HK-2 (cell line): Measurements from ENCODE around the gene TNIK.
"Not testable (repeated sequence)": the region's sequence is repeated elsewhere in the genome, so short reads cannot be mapped to it uniquely, and the experiment has no call there.

Source experiments
- DNase-seq: peaks from one replicate; pipeline ENCODE4 v3.0.0-alpha.2; 2018; ENCODE audit not compliant: unreplicated experiment

The TNIK gene

GRCh38 chr3:171256445-171257250, 203.6 kb downstream of the TNIK start:
- DNase-seq, result no peak

- no peak for DNase-seq
These were observed 204.9 kb downstream of the TNIK start for GRCh38 chr3:171255236-171255806.

GRCh38 chr3:171254315-171254714, 205.9 kb downstream of the TNIK start:
- no peak for DNase-seq

- DNase-seq, result no peak
These were observed 208.4 kb downstream of the TNIK start for GRCh38 chr3:171251835-171252234.

- DNase-seq, result no peak
These were observed 209.8 kb downstream of the TNIK start for GRCh38 chr3:171250444-171250843.

- DNase-seq, result no peak
These were observed 211.0 kb downstream of the TNIK start for GRCh38 chr3:171249245-171249644.

GRCh38 chr3:171248426-171249111, 211.6 kb downstream of the TNIK start:
- DNase-seq, result no peak

- DNase-seq, result no peak
These were observed 214.1 kb downstream of the TNIK start for GRCh38 chr3:171245796-171246765.

- DNase-seq, result no peak
These were observed 217.3 kb downstream of the TNIK start for GRCh38 chr3:171242951-171243350.

- DNase-seq, result no peak
These were observed 218.0 kb downstream of the TNIK start for GRCh38 chr3:171242170-171242569.

GRCh38 chr3:171241655-171242054, 218.6 kb downstream of the TNIK start:
- not testable (repeated sequence) for DNase-seq

GRCh38 chr3:171240504-171240835, 219.7 kb downstream of the TNIK start:
- no peak for DNase-seq

- DNase-seq, result no peak
These were observed 220.3 kb downstream of the TNIK start for GRCh38 chr3:171239757-171240503.

GRCh38 chr3:171237009-171237385, 223.2 kb downstream of the TNIK start:
- no peak for DNase-seq

GRCh38 chr3:171236265-171237008, 223.8 kb downstream of the TNIK start:
- no peak for DNase-seq

- no peak for DNase-seq
These were observed 225.8 kb downstream of the TNIK start for GRCh38 chr3:171234298-171235010.

- DNase-seq, result no peak
These were observed 228.8 kb downstream of the TNIK start for GRCh38 chr3:171231361-171231760.

GRCh38 chr3:171230865-171231264, 229.3 kb downstream of the TNIK start:
- no peak for DNase-seq

- DNase-seq, result no peak
These were observed 231.0 kb downstream of the TNIK start for GRCh38 chr3:171229173-171229572.

GRCh38 chr3:171228240-171228639, 232.0 kb downstream of the TNIK start:
- DNase-seq, result no peak
